ENCODE results near the gene NTN4. TPM values are rescaled to one million over a fixed set of nuclear protein-coding genes. Genes with fewer than 3 reads are reported as not detected.
"Not testable (repeated sequence)": the region's sequence is repeated elsewhere in the genome, so short reads cannot be mapped to it uniquely, and the experiment has no call there.

Gene NTN4
- total RNA-seq, 3 donors from 2014 or later = 0.13 to 0.16 (median 0.16) TPM

GRCh38 chr12:95654665-95655064 lies 135.9 kb downstream of the NTN4 start:
- not testable (repeated sequence) for H3K27me3 Mint-ChIP-seq (ENCODE audit: low read depth); ATAC-seq; DNase-seq; H3K36me3 Mint-ChIP-seq (ENCODE audit: insufficient read depth); H3K4me1 Mint-ChIP-seq (ENCODE audit: low read depth); H3K9me3 Mint-ChIP-seq; H3K4me3 Mint-ChIP-seq

GRCh38 chr12:95653771-95654546 lies 136.6 kb downstream of the NTN4 start:
- no peaks in the 10 kb centered on the region for H3K27me3 Mint-ChIP-seq (ENCODE audit: low read depth)
- no peaks in the 10 kb centered on the region for H3K4me1 Mint-ChIP-seq (ENCODE audit: low read depth)
- H3K4me3 Mint-ChIP-seq = no peak overlapping the region
- no peaks in the 10 kb centered on the region for H3K36me3 Mint-ChIP-seq (ENCODE audit: insufficient read depth)
- no peak for ATAC-seq
- H3K9me3 Mint-ChIP-seq = peaks cover 3% of the 10 kb centered on the region
- DNase-seq = no peak

GRCh38 chr12:95651681-95652080 lies 138.9 kb downstream of the NTN4 start:
- Mint-ChIP-seq H3K9me3 (peaks cover 3% of the 10 kb centered on the region), H3K4me3 (no peak overlapping the region), H3K27me3 (ENCODE audit: low read depth) (peaks cover 2% of the 10 kb centered on the region), H3K36me3 (ENCODE audit: insufficient read depth) (no peaks in the 10 kb centered on the region), H3K4me1 (ENCODE audit: low read depth) (no peaks in the 10 kb centered on the region)
- DNase-seq (no peak), ATAC-seq (no peak)

- H3K4me3 Mint-ChIP-seq = no peak overlapping the region
- peaks cover 2% of the 10 kb centered on the region for H3K27me3 Mint-ChIP-seq (ENCODE audit: low read depth)
These were observed 141.4 kb downstream of the NTN4 start for GRCh38 chr12:95648990-95649791.

GRCh38 chr12:95646781-95647190 lies 143.8 kb downstream of the NTN4 start:
- DNase-seq = no peak
- H3K4me3 Mint-ChIP-seq = no peak overlapping the region
- no peak for ATAC-seq
- H3K4me1 Mint-ChIP-seq (ENCODE audit: low read depth) = no peaks in the 10 kb centered on the region
- H3K9me3 Mint-ChIP-seq = no peaks in the 10 kb centered on the region
- peaks cover 2% of the 10 kb centered on the region for H3K27me3 Mint-ChIP-seq (ENCODE audit: low read depth)
- no peaks in the 10 kb centered on the region for H3K36me3 Mint-ChIP-seq (ENCODE audit: insufficient read depth)

More at GRCh38 chr12:95648990-95649791, 141.4 kb downstream of the NTN4 start:
- H3K4me1 Mint-ChIP-seq (ENCODE audit: low read depth) = no peaks in the 10 kb centered on the region
- H3K9me3 Mint-ChIP-seq = peaks cover under 1% of the 10 kb centered on the region
- H3K36me3 Mint-ChIP-seq (ENCODE audit: insufficient read depth) = no peaks in the 10 kb centered on the region
- ATAC-seq = no peak
- DNase-seq = no peak

GRCh38 chr12:95643256-95643655 lies 147.3 kb downstream of the NTN4 start:
- Mint-ChIP-seq H3K27me3 (ENCODE audit: low read depth) (peaks cover 2% of the 10 kb centered on the region), H3K36me3 (ENCODE audit: insufficient read depth) (no peaks in the 10 kb centered on the region), H3K9me3 (no peaks in the 10 kb centered on the region), H3K4me1 (ENCODE audit: low read depth) (no peaks in the 10 kb centered on the region), H3K4me3 (no peak overlapping the region)
- ATAC-seq (no peak), DNase-seq (no peak)

GRCh38 chr12:95642583-95642982 lies 148.0 kb downstream of the NTN4 start:
- Mint-ChIP-seq H3K27me3 (ENCODE audit: low read depth) (no peaks in the 10 kb centered on the region), H3K9me3 (no peaks in the 10 kb centered on the region), H3K36me3 (ENCODE audit: insufficient read depth) (no peaks in the 10 kb centered on the region), H3K4me1 (ENCODE audit: low read depth) (no peaks in the 10 kb centered on the region), H3K4me3 (no peak overlapping the region)
- ATAC-seq (no peak), DNase-seq (no peak)

- Mint-ChIP-seq H3K27me3 (ENCODE audit: low read depth) (no peaks in the 10 kb centered on the region), H3K36me3 (ENCODE audit: insufficient read depth) (no peaks in the 10 kb centered on the region), H3K4me3 (no peak overlapping the region), H3K4me1 (ENCODE audit: low read depth) (no peaks in the 10 kb centered on the region), H3K9me3 (no peaks in the 10 kb centered on the region)
- ATAC-seq (no peak), DNase-seq (no peak)
These were observed 149.1 kb downstream of the NTN4 start for GRCh38 chr12:95641299-95641952.

GRCh38 chr12:95640516-95640915 lies 150.0 kb downstream of the NTN4 start:
- H3K4me3 Mint-ChIP-seq = no peak overlapping the region
- ATAC-seq = no peak

GRCh38 chr12:95637471-95638155 lies 153.0 kb downstream of the NTN4 start:
- Mint-ChIP-seq H3K4me3 (no peak overlapping the region), H3K27me3 (ENCODE audit: low read depth) (no peaks in the 10 kb centered on the region), H3K4me1 (ENCODE audit: low read depth) (no peaks in the 10 kb centered on the region), H3K36me3 (ENCODE audit: insufficient read depth) (no peaks in the 10 kb centered on the region), H3K9me3 (no peaks in the 10 kb centered on the region)
- ATAC-seq = no peak
- no peak for DNase-seq

More at GRCh38 chr12:95640516-95640915, 150.0 kb downstream of the NTN4 start:
- H3K27me3 Mint-ChIP-seq (ENCODE audit: low read depth) = no peaks in the 10 kb centered on the region
- no peaks in the 10 kb centered on the region for H3K36me3 Mint-ChIP-seq (ENCODE audit: insufficient read depth)
- no peak for DNase-seq
- no peaks in the 10 kb centered on the region for H3K4me1 Mint-ChIP-seq (ENCODE audit: low read depth)
- H3K9me3 Mint-ChIP-seq = no peaks in the 10 kb centered on the region

- no peak overlapping the region for H3K4me3 Mint-ChIP-seq
- no peaks in the 10 kb centered on the region for H3K27me3 Mint-ChIP-seq (ENCODE audit: low read depth)
- H3K36me3 Mint-ChIP-seq (ENCODE audit: insufficient read depth) = no peaks in the 10 kb centered on the region
- H3K9me3 Mint-ChIP-seq = no peaks in the 10 kb centered on the region
- DNase-seq = no peak
- no peak for ATAC-seq
- H3K4me1 Mint-ChIP-seq (ENCODE audit: low read depth) = no peaks in the 10 kb centered on the region
These were observed 153.6 kb downstream of the NTN4 start for GRCh38 chr12:95637010-95637409.

GRCh38 chr12:95634622-95635621 lies 155.6 kb downstream of the NTN4 start:
- H3K4me1 Mint-ChIP-seq (ENCODE audit: low read depth) = no peaks in the 10 kb centered on the region
- DNase-seq = no peak
- H3K36me3 Mint-ChIP-seq (ENCODE audit: insufficient read depth) = no peaks in the 10 kb centered on the region
- H3K9me3 Mint-ChIP-seq = no peaks in the 10 kb centered on the region
- no peak for ATAC-seq
- H3K4me3 Mint-ChIP-seq = no peak overlapping the region
- H3K27me3 Mint-ChIP-seq (ENCODE audit: low read depth) = no peaks in the 10 kb centered on the region

- Mint-ChIP-seq H3K36me3 (ENCODE audit: insufficient read depth) (no peaks in the 10 kb centered on the region), H3K9me3 (no peaks in the 10 kb centered on the region), H3K27me3 (ENCODE audit: low read depth) (no peaks in the 10 kb centered on the region), H3K4me3 (no peak overlapping the region), H3K4me1 (ENCODE audit: low read depth) (no peaks in the 10 kb centered on the region)
- no peak for ATAC-seq
- no peak for DNase-seq
These were observed 156.7 kb downstream of the NTN4 start for GRCh38 chr12:95633732-95634465.
